A549 (cell line): Measurements from ENCODE around the gene ZNF331.

Experiments used
- CHD2 ChIP-seq: fragments of 150-350 bp; IDR thresholded peaks from 2 replicates; pipeline ENCODE4 v1.6.1; 2014; ENCODE audit warnings: low read length; ENCODE audit not compliant: partially characterized antibody
- POLR2A ChIP-seq: IDR thresholded peaks from 2 replicates; pipeline ENCODE4 v1.6.1; 2012; ENCODE audit warnings: mild to moderate bottlenecking, low read length
- RAD21 ChIP-seq, 2 experiments: fragments of >200 bp in 1 of 2; sonication (Bioruptor Twin) in 1 of 2; formaldehyde crosslinking in 1 of 2; IDR thresholded peaks in 1 of 2; conservative IDR thresholded peaks in 1 of 2; 2 replicates in 1 of 2; 3 replicates in 1 of 2; pipeline ENCODE4 v1.6.1; 2012 to 2018; ENCODE audit warnings: inconsistent platforms in 1 of 2
- RFX5 ChIP-seq: fragments of 450-650 bp; IDR thresholded peaks from 2 replicates; pipeline ENCODE4 v1.7.1; 2014; ENCODE audit warnings: antibody characterized with exemption, mild to moderate bottlenecking, moderate library complexity
- SREBF2 ChIP-seq: fragments of 450-650 bp; IDR thresholded peaks from 2 replicates; pipeline ENCODE4 v1.6.1; 2014; ENCODE audit warnings: mild to moderate bottlenecking, moderate library complexity
- TFCP2L1 ChIP-seq: fragments of 250-450 bp; sonication (Bioruptor Pico); IDR thresholded peaks from 2 replicates; pipeline ENCODE4 v1.5.0; 2021; ENCODE audit warnings: mild to moderate bottlenecking
- ZFP36 ChIP-seq: fragments of 450-650 bp; IDR thresholded peaks from 2 replicates; pipeline ENCODE4 v1.6.1; 2014; ENCODE audit warnings: borderline replicate concordance; ENCODE audit not compliant: partially characterized antibody
- TF ChIP-seq, protein P1 (sequence below): fragments of >200 bp; sonication (Bioruptor Twin); formaldehyde crosslinking; IDR thresholded peaks from 3 replicates; pipeline ENCODE4 v1.5.1; 2016
- TF ChIP-seq, protein P2 (sequence below): fragments of 450-650 bp; IDR thresholded peaks from 2 replicates; pipeline ENCODE4 v1.6.1; 2014; ENCODE audit warnings: antibody characterized with exemption
- TF ChIP-seq, protein P3 (sequence below): fragments of >200 bp; sonication (Bioruptor Twin); formaldehyde crosslinking; IDR thresholded peaks from 3 replicates; pipeline ENCODE4 v1.6.1; 2016
- TF ChIP-seq, protein P4 (sequence below): IDR thresholded peaks from 2 replicates; pipeline ENCODE4 v1.6.1; 2012

DNA sequence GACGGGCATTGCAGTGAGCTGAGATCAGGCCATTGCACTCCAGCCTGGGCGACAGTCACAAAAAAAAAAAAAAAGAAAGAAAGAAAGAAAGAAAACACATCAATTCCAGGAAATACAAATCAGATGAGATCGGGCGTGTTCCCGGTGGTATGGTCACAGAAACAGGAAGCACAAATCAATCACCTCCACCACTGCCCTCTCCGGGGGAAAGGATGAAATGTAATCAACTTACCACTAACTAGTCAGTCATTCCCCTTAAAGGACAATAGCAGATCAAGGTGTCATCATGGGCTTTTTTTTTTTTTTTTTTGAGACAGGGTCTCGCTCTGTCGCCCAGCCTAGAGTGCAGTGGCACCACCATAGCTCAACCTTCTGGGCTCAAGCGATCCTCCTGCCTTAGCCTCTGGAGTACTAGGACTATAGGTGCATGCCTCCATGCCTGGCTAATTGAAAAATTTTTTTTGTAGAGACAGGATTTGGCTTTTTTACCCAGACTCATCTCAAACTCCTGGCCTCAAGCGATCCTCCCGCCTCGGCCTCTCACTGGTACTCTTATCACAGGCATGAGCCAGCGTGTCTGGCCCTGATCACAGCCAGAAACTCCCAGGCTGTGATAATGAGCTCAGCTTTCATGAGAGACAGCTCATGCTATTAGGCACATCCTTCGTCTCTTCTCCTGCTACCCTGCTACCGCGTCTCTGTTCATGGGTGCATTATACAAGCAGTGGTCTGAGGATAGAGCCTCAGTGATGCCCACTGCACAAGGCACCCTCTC is 87.0 kb downstream of the ZNF331 start:
- TF ChIP-seq, protein P1, sequence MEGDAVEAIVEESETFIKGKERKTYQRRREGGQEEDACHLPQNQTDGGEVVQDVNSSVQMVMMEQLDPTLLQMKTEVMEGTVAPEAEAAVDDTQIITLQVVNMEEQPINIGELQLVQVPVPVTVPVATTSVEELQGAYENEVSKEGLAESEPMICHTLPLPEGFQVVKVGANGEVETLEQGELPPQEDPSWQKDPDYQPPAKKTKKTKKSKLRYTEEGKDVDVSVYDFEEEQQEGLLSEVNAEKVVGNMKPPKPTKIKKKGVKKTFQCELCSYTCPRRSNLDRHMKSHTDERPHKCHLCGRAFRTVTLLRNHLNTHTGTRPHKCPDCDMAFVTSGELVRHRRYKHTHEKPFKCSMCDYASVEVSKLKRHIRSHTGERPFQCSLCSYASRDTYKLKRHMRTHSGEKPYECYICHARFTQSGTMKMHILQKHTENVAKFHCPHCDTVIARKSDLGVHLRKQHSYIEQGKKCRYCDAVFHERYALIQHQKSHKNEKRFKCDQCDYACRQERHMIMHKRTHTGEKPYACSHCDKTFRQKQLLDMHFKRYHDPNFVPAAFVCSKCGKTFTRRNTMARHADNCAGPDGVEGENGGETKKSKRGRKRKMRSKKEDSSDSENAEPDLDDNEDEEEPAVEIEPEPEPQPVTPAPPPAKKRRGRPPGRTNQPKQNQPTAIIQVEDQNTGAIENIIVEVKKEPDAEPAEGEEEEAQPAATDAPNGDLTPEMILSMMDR: no peak
- TF ChIP-seq POLR2A (no peak), RFX5 (no peak), CHD2 (no peak), RAD21 (conservative IDR thresholded peaks at IDR 0.05 in 1 of 2, IDR thresholded peaks at IDR 0.05 in 1 of 2) (no peak), TFCP2L1 (CRISPR knock-in tag) (no peak), SREBF2 (no peak), ZFP36 (no peak)
- TF ChIP-seq, protein P2, sequence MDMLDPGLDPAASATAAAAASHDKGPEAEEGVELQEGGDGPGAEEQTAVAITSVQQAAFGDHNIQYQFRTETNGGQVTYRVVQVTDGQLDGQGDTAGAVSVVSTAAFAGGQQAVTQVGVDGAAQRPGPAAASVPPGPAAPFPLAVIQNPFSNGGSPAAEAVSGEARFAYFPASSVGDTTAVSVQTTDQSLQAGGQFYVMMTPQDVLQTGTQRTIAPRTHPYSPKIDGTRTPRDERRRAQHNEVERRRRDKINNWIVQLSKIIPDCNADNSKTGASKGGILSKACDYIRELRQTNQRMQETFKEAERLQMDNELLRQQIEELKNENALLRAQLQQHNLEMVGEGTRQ: no peak
- TF ChIP-seq, protein P3, sequence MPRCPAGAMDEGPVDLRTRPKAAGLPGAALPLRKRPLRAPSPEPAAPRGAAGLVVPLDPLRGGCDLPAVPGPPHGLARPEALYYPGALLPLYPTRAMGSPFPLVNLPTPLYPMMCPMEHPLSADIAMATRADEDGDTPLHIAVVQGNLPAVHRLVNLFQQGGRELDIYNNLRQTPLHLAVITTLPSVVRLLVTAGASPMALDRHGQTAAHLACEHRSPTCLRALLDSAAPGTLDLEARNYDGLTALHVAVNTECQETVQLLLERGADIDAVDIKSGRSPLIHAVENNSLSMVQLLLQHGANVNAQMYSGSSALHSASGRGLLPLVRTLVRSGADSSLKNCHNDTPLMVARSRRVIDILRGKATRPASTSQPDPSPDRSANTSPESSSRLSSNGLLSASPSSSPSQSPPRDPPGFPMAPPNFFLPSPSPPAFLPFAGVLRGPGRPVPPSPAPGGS: no peak
- TF ChIP-seq, protein P4, sequence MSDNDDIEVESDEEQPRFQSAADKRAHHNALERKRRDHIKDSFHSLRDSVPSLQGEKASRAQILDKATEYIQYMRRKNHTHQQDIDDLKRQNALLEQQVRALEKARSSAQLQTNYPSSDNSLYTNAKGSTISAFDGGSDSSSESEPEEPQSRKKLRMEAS: no peak
